Activated CD4-positive, alpha-beta T cell treated with anti-CD3 and anti-CD28 coated beads, Interleukin-2, Interleukin-6, amounts not matched to agents 100 ng/mL and 50 ng/mL, durations not matched to agents 16 hours and 8 hours (primary cell): ENCODE results near the gene ST6GALNAC6.

Source experiments
- DNase-seq: peaks from one replicate; pipeline ENCODE4 v3.0.0-alpha.2; 2020

ST6GALNAC6 gene

GRCh38 chr9:127899128-127899943 is at the start of gene ST6GALNAC6:
Gene ST6GALNAC6 (minus strand): TSS chr9:127899603. CDS start chr9:127897981, 1,622 bp downstream.
- peak; percentile 84 for DNase-seq

GRCh38 chr9:127947841-127948710 is 48.7 kb upstream of the ST6GALNAC6 start:
- DNase-seq = no peak

GRCh38 chr9:127946728-127947127 is 47.3 kb upstream of the ST6GALNAC6 start:
- no peak for DNase-seq

- no peak for DNase-seq
These were observed 46.5 kb upstream of the ST6GALNAC6 start for GRCh38 chr9:127945942-127946341.

GRCh38 chr9:127945338-127945737 is 45.9 kb upstream of the ST6GALNAC6 start:
- DNase-seq = no peak

GRCh38 chr9:127944586-127945218 is 45.3 kb upstream of the ST6GALNAC6 start:
- no peak for DNase-seq

GRCh38 chr9:127943731-127944144 is 44.3 kb upstream of the ST6GALNAC6 start:
- peak; percentile 83 for DNase-seq

- DNase-seq = no peak
These were observed 43.7 kb upstream of the ST6GALNAC6 start for GRCh38 chr9:127943011-127943662.

GRCh38 chr9:127942216-127943010 is 43.0 kb upstream of the ST6GALNAC6 start:
- DNase-seq = peak; percentile 70

GRCh38 chr9:127941961-127942215 is 42.5 kb upstream of the ST6GALNAC6 start:
- no peak for DNase-seq

GRCh38 chr9:127941062-127941960 is 41.9 kb upstream of the ST6GALNAC6 start:
- DNase-seq = no peak

GRCh38 chr9:127940593-127940992 is 41.2 kb upstream of the ST6GALNAC6 start:
- no peak for DNase-seq

GRCh38 chr9:127938298-127938690 is 38.9 kb upstream of the ST6GALNAC6 start:
- no peak for DNase-seq

GRCh38 chr9:127937388-127938297 is 38.2 kb upstream of the ST6GALNAC6 start, which contains the start of gene DPM2:
Gene DPM2 (minus strand): TSS chr9:127937854. CDS start chr9:127937820, 34 bp downstream.
- peak; percentile 94 for DNase-seq

GRCh38 chr9:127937056-127937387 is 37.6 kb upstream of the ST6GALNAC6 start:
- DNase-seq = no peak

GRCh38 chr9:127936347-127936852 is 37.0 kb upstream of the ST6GALNAC6 start:
- no peak for DNase-seq

- no peak for DNase-seq
These were observed 36.4 kb upstream of the ST6GALNAC6 start for GRCh38 chr9:127935765-127936221.

GRCh38 chr9:127934986-127935385 is 35.6 kb upstream of the ST6GALNAC6 start:
- DNase-seq = no peak

GRCh38 chr9:127934248-127934647 is 34.8 kb upstream of the ST6GALNAC6 start:
- no peak for DNase-seq
